ENCODE measurements around the gene TIGD1.
"Not testable (repeated sequence)": the region's sequence is repeated elsewhere in the genome, so short reads cannot be mapped to it uniquely, and the experiment has no call there.

Gene TIGD1

DNA sequence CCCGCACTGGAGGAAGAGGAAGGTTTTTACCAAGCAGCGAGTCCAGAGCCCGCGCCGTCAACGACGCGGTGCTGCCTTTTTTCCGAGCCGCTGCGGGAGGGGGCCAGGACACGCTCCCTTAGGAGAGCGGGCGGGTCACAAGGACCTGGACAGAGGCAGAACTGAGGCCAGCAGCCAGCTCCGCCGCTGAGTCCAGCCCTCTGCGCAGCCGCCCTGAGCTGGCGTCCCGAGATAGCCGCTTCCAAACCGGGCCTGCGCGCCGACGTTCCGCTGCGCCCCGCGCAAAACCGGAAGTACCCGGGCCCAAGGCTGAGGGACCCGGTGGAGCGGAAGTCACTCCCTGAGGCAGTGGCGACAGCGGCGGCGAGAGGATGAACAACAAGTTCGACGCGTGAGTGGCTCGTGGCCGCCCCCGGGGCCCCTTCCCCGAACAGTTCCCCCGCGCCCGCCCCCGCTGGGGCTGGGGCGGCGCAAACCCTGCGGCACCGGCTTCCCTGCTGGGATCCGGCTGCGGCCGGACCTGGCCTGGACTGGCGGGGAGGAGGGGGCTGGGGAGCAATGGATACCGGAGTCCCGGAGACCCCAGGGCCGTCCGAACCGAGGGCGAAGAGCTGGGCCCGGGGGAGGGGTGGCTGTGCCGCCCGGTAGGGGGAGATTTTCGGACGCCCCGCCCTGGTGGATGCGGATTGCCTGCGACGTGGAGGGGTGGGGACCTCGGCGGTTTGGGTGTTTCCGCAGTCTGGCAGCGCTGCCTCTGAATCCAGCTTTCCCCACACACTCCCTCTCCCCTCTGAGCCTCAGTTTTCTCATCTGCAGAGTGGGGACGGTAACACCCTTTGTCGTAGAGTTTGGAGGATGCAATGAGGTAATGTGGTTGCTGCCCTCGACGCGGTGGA, at the start of gene TIGD1, which contains the start of gene EIF4E2:
TIGD1 (minus strand) TSS at position 204 of the 896 bp plus-strand sequence. CDS start 675 bp downstream, outside the sequence.
EIF4E2 (plus strand) TSS at position 336 of the 896 bp plus-strand sequence; CDS start at position 372, 36 bp downstream.
- peak; percentile 97 for DNase-seq

DNA sequence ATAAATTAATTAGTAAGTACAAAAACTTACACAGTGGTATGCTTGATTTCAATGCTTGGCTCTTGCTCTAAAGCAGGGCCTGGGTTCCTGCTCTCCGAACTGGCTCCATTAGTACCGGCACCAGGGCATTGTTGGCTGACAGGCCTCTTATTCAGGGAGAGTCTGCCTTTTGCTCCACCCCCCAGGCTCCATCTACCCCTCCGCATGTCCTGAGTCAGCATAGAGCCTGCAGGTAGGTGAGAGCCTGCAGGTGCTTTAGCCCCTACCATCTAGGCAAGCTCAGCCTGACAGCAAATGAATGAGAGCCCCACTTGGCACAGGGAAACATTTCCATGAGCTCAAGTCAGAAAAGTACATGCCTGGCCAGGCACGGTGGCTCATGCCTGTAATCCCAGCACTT, 47.9 kb upstream of the TIGD1 start:
- no peak for DNase-seq

DNA sequence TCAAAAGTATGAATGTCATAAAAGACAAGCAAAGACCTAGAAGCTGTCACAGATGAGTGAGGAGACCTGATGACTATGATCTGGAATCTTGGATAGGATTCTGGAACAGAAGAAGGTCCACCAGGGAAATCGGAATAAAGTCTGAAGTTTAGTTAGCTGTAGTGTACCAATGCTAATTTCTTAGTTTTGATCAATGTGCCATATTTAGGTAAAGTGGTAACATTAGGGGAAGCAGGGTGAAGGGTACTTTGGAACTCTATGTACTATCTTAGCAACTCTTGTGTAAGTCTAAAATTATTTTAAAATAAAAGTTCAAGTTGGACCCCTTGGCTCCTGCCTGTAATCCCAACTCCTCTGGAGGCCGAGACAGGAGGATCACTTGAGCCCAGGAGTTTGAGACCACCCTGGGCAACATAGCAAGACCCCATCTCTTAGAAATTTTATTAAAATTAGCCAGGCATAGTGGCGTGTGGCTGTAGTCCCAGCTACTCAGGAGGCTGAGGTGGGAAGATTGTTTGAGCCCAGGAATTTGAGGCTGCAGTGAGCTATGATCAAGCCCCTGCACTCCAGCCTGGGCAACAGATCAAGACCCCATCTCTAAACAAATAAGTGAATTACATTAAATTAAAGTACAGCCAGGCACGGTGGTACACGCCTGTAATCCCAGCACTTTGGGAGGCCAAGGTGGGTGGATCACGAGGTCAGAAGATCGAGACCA, 47.2 kb upstream of the TIGD1 start:
- no peak for DNase-seq

DNA sequence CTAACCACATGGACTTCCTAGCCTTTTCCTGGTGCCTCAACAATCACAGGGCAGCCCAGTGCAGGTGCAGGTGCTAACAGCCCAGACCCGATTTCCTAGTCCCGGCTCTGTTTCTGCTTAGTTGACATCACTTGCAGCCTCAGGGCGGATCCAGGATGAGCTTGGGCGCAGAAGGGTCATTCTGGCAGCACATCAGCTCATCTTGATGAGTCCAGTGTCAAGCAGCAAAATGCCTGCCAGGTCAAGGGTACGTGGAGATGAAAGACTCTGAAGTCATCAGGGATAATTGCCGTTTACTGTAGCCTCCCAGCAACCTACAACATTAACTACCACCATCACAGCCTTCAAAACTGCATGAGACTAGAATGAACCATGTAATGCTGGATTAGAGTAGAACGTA, 43.6 kb upstream of the TIGD1 start:
- DNase-seq = no peak

DNA sequence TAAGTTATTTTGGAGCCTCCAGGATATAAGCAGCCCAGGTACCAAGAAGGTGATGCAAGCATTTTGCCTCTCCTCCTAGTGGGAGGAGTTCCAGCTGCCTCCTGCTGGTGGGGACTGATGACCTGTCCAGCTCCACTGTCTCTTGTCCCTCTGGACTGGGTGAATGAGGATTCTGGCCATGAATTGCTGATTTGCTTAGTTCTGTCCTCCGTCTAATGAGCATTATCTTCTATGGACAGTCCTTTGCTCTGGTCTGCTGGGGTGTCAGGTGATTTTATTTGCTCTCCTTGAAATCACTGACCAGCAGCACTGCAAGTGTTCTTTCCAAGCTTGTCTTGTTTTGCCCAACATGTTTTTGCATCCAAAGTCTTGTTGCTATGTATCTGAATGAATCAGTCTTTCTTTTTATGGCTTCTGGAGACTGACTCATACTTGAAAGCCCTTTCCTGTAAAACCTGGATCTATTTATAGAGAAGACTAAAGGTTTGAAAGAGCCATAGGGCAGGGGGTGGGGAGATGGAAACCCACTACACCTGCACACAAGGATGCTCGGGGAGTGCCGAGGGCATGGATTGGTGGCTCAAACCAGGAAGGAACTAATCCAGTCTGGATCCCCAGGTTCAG, 42.5 kb upstream of the TIGD1 start:
- no peak for DNase-seq

DNA sequence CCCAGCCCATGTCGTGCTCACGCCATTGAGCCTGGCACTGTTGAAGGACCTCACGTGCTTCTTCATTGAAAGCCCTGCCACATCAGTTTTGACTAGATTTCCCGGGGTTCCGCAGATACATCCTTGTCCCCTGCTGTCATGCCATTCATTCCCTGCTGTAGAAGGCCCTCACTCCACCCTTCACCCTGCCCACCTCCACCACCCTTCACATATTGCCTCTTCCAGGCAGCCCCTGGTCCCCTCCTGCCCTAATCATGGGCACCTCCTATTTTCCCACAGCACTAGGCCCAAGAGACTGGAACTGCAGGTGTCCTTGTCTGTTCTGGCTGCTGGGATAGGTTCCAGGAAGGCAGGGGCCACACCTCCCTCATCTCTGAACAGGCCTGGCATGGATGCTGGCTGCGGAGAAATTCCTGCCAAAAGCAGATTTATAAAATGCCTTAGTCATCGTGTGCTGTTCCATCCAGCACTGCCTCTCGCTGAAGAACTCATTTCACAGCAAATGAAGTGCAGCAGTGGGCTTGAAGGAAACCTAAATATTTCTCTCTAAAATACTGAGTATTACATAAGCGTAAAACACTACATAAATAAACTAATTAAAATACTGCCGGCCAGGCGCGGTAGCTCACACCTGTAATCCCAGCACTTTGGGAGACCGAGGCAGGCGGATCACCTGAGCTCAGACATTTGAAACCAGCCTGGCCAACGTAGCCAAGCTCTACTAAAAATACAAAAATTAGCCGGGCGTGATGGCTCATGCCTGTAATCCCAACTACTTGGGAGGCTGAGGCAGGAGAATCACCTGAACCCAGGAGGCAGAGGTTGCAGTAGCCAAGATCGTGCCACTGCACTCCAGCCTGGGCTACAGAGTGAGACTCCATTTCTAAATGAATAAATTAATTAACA, 38.6 kb upstream of the TIGD1 start:
- no peak for DNase-seq

DNA sequence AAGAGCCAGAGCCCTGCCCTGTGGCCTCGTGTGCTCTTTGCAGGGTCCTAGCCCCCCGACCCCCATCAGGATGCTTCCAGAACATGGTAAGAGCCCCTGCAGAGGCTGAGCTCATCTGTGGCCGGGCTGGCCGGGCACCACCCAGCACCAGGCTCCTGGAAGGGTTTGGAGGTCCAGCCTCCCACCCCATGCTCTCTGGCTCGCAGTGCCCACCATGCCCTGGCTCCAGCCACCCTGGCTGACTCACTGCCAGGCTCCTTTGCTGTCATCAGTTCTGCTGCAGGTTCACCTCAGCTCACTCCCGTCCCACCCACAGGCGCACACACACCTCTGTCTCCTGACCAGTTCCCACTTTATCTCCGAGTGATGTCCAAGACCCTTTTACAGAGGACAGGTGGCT, 37.7 kb upstream of the TIGD1 start:
- DNase-seq = no peak

DNA sequence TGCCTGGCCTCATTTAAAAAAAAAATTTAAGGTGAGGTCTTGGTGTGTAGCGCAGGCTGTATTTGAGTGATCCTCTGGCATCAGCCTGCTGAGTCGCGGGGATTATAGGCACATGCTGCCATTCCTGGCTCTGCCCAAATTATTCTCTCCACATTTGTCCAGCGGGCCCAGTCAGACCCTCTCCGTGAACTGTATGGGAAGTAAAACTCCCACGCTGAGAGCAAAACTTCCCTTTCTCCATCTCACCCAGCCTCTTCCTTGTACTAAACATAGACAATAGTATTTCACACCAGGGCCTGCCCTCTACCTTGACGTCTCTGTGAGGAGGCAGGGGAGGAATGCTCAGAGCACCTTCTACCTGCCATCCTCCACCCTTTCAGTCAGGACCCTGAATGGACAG, 37.2 kb upstream of the TIGD1 start:
- no peak for DNase-seq

DNA sequence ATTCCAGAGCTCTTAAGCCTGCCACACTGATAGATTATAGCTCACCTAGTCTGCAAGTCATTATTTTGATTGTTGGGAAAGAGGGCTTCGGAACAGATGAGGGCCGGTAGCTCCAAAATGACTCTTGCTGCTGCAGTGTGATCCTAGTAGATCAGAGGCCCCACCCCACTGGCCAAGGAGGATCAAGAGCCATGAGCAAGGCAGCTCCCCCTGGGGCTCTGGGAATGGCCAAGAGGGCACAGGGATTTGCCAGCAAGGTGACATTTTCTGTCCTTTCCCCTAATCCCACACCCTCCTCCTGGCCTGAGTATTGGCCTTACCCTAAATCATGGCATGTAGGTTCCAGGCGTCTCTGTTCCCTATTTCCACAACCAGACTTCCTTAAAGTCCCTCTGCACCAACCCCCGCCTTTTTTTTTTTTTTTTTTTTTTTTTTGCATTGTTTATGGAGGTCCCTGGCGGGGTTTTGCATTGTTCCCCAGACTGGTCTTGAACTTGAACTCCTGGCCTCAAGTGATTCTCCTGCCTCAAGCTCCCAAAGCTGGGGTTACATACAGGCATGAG, 36.7 kb upstream of the TIGD1 start:
- DNase-seq = no peak

DNA sequence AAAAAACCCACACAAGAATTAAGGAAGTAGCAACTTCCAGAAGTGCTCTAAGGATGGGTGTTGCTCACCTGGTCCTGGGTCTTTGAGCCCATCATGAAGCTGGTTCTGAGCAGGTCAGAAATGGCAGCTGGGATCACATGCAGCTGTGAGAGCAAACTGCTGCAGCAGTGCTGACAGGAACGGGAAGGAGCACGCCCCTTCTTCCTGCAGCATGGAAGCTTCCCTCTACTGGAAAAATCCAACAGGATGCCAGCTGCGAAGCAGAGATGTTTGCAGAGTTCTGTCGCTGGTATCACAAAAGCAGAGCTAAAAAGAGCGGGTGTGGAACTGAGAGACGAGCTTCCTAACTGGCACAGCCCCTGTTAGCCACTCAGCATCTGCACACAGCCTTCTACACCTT, 33.9 kb upstream of the TIGD1 start:
- no peak for DNase-seq

DNA sequence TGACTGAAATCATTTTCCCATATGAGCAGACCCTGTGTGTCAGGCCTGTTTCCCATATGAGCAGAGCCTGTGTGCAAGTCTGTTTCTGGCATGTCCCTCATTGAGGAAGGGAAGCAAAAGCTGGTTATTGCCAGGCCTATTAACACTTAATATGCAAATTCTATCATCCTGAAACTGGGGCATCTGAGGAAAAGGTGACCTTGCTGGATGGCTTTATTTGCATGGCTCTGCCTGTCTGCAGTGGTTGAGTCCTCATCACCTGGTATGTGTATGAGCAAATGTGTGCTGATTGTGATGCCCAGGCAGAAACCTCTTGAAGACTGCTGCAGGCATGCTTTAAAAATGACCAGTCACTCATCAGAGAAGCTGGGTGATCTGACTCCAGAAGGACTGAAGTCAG, 31.4 kb upstream of the TIGD1 start:
- DNase-seq = no peak

DNA sequence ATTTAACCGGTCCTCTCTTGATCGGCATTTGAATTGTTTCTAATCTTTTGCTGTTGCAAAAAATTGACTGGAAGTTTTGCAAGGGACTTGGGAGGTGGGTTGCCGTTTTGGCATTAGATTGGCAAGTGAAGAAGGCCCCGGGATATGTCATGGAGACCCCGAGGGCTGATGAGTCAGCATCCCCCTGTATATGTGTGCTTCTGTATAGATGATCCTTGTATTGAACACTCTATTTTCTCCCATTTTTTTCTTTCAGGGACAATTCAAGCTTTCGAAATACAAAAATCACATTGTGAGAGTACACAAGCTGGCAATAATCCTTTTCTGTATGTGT, 30.3 kb upstream of the TIGD1 start:
- no peak for DNase-seq

DNA sequence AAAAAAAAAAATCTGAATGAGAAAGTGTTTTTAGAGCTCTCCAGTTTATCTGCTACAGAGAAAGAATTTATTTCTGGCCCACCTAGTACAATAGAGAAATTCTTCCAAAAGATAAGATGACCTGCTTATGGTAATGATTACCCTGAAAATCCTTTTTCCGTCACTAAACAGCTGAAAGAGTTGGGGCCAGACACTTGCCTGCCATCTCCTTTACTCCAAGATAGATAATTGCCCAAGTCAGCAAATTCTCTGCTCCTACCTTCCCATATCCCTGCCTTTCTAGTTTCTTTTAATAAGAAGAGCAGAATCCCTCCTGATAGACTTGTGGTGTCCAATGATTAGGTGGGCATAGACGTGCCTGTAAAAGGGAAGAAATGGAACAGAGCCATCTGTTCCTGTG, 28.3 kb upstream of the TIGD1 start:
- no peak for DNase-seq

DNA sequence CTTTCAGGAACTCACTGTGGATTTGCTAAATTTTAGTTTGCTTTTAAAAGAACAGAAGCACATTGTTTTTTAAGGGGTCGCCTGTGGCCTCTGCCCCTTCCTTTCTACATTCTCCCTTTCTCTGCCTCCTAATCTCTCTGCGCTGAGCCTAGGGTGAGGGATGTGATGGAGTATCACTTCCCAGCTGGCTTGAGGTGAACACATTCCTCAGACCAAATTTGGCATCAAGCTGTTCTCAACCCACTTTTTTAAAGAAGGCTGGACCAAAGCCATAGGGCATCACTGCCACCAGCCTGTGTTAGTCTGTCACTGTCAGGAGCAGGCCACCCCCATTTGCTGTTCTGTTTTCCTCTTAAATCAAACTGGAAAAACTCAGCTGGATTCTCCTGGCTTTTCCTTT, 27.5 kb upstream of the TIGD1 start:
- DNase-seq = no peak

DNA sequence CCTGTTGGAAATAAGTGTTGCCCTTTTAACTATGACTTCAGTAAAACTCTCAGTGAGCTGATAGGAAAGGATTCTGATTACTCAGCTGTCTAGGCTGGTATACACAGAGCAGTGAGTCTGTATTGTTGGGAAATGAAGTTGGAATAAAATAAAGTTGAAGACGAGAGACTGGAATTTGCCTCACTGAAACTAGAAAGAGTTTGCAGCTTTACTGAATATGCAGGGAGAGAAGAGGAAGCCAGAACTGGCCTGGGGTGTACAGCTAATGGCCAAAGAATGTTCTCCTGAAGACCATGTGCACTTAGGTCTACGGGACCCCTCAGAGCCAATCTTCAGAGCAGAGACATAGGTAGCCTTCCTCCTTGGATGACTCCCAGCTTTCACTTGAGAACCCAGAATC, 26.6 kb upstream of the TIGD1 start:
- no peak for DNase-seq

DNA sequence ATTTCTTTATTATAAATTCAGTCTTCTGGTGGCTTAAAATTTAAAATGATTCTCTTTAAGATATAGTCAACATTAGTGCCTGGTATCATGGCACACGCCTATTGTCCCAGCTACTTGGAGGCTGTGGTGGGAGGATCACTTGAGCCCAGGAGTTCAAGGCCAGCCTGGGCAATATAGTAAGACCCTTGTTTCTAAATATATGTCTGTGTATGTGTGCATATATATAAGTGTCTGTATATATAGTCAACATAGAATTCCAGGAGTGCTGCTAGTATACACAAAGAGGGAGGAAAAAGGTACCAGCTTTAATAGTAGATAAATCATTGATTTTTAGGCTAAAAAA, 25.0 kb upstream of the TIGD1 start:
- no peak for DNase-seq

DNA sequence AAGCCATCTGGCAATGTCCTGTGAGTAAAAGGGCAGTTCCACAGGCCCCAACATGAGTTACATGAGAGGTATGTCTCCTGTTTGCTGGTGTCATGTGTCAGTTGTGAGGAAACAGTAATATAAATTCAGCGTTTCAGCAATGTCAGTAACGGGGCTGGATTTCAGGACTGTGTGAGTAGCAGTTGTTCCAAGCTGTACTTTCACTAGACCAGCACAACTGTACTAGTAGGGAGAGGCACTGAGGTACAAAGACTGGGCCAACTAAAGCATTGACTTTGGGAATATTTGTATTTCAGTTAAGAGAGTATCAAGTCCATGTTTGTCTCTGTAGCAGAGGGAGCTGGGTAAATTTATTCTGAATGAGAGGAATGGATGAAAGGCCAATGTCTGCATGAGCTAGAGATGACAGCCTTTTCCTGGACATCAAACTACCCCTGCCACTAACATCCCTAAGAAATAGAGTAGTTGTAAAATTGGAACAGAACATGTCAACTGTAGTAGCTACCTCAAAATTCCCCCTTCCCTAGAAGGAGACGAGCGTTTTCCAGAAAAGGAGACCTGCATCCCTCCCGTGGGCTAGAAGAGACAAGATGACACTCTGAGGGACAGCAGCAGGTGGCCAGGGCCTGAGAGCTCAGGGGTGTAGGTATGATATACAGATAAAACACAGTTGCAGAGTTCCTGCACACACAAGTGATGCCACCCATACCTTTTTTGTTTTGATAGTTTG, 24.5 kb upstream of the TIGD1 start:
- DNase-seq = no peak

DNA sequence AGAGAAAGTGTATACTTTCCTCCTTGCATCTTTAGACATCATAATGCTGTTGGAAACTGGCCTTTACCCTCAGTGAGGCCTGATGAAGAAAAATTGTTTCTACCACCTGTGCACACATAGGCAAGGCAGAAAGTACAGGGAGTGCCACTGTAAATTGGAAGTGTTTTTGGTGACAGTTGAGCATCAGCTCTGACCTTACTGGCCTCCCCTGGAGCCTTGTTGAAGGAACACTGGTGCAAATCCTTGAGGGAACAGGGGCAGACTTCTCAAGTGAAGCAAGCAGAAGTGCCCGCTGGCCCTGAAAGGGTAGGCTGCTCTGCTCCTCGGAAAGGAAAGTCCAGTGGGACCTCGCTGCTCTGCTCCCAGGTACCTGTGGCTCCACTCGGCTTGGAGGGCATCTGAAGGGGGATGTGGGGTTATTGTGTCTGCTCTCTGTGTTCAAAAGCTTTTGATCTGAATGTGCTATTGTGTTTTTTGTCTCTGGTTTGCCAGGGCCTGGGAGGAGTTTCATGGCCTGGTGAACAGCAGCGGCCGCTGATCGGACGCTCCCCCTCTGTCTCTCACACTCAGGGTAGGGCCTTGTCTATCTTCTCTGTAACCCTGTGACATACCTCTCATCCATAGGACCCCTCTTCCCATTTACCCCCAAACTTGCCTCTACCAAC, 23.5 kb upstream of the TIGD1 start:
- DNase-seq = no peak

DNA sequence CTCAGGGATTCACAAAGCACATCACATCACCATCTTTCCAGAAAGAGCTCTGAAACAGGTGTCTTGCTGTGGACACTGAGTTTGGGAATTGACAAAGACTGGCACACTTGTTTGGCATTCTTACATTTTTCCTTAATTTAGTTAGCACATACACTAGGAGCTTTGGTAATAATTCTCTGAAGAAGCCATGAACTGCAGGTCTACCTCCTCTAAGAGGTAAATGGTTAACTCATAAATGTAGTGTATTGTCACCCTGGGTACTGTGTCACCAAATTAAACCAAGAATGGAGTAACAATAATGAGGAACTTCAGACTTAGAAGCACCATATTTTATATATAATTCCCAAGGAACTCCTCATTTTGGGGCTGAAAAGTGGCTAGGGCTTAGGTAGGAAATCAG, 22.7 kb upstream of the TIGD1 start:
- DNase-seq = no peak

DNA sequence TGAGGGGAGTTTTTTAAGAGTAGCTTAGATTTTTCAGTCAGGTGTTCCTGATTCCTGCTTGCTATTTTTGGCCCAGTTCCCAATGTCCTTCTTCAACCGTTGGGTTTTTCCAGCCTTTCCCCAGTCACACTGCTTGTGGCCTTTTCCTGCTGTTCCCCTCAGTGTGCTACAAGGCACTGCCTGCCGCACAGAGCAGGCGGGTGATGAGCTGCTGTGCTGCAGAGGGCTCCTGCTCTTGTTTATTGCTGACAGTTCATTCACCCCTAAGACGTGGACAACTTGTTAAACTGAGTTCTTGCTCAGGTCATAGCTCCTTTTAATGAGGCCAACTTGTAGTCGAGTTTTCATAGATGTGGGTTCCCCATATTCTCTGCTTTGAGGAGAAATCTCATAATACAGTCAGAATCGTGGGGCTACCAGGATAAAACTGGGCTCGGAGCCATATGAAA, 20.7 kb upstream of the TIGD1 start:
- DNase-seq = no peak

DNA sequence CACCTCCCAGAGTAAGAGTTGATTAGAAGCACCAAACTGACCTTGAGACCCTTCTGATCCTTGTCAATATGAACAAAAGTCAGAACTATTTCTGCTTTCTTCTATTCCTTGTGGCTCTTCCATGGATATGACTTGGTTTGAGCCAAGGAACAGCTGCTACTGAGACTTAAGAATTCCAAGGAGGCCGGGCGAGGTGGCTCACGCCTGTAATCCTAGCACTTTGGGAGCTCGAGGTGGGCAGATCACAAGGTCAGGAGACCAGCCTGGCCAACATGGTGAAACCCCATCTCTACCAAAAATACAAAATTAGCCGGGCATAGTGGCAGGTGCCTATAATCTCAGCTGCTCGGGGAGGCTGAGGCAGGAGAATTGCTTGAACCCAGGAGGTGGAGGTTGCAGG, 20.1 kb upstream of the TIGD1 start:
- not testable (repeated sequence) for DNase-seq

Data from NCI-H510A (cell line).